Progenitor cell of endocrine pancreas (in vitro differentiated cells): ENCODE results near the gene HBEGF. TPM values are rescaled to one million over a fixed set of nuclear protein-coding genes. Genes with fewer than 3 reads are reported as not detected.

Experiments
- DNase-seq: peaks from one replicate; pipeline ENCODE4 v3.0.0; 2021; ENCODE audit warnings: low spot score; ENCODE audit not compliant: unreplicated experiment
- H3K27ac Mint-ChIP-seq: 2 replicates; pipeline ENCODE4 v1.8.0; 2021; ENCODE audit warnings: mild to moderate bottlenecking, moderate library complexity, mixed read lengths
- H3K27me3 Mint-ChIP-seq: 2 replicates; pipeline ENCODE4 v1.8.0; 2021; ENCODE audit warnings: mixed read lengths
- H3K36me3 Mint-ChIP-seq: 2 replicates; pipeline ENCODE4 v1.8.0; 2022; ENCODE audit warnings: mixed read lengths; ENCODE audit not compliant: insufficient read depth
- H3K4me1 Mint-ChIP-seq: 2 replicates; pipeline ENCODE4 v1.8.0; 2021; ENCODE audit warnings: low read depth, mixed read lengths
- H3K4me3 Mint-ChIP-seq: 2 replicates; pipeline ENCODE4 v1.8.0; 2021; ENCODE audit warnings: low read depth, mild to moderate bottlenecking, moderate library complexity, mixed read lengths
- H3K9me3 Mint-ChIP-seq: 2 replicates; pipeline ENCODE4 v1.8.0; 2021; ENCODE audit warnings: low read depth, mixed read lengths
- total RNA-seq: library from RNA; stranded (reverse); gene quantifications from 2 replicates; pipeline ENCODE4 v1.2.1, GENCODE V29; 2021
- TF ChIP-seq, protein P1 (sequence below): fragments of 200-600 bp; sonication (generic); IDR thresholded peaks from one replicate; pipeline ENCODE4 v1.5.0; 2021; ENCODE audit warnings: antibody characterized with exemption, mild to moderate bottlenecking; ENCODE audit not compliant: unreplicated experiment

HBEGF gene
- total RNA-seq, 1 donor from 2014 or later = 1.3 TPM

DNA sequence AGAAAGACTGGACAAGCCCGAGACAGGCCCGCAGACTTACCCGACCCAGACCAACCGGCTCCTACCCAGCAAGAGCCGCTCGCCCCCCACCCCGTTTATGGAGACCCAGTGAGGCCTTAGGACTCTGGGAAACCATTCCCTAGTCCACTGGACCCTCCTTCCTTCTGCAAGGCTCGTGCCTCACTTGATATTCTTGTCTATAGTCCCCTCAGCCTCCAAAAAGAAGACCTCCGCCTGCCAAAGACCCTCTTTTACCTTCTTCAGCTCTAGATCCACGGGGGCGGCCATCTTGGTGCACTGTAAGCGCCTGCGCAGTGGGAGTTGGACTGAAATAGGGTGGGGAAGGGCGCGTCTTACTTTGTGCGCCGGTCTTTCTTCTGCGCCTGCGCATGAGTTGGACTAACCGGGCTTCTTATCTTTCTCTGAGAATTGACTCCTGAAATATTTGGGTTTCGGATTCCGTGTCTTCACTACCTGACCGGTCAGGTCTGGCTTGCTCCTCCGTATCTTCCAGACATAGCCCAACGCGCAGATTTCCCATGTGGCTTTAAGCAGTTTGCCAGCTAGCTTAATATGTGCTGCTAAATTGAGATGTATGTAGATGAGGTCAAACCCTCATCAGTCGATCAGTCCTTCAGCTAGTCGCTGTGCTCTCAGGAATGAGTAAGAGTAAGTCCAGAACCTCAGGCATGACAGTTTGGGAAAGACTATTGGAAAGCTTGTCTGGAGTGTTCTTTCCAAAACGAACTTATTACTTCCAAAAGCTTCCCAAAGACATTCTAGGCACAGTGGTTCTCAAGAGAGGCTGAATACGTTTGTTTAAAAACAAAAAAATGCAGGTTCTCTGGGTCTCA, 43.4 kb downstream of the HBEGF start, which contains the start of gene PFDN1:
Gene PFDN1, minus strand, starts transcription at position 316 of the 854 bp plus-strand sequence. Its CDS starts 28 bp downstream, at position 288.
- Mint-ChIP-seq H3K27ac (peak within 1 kb of the TSS; percentile 100), H3K27me3 (no peaks in the 10 kb centered on the region), H3K9me3 (no peaks in the 10 kb centered on the region), H3K36me3 (peaks cover 11% of the 10 kb centered on the region), H3K4me1 (peaks cover 18% of the 10 kb centered on the region), H3K4me3 (peak within 1 kb of the TSS; percentile 99)
- TF ChIP-seq, protein P1, sequence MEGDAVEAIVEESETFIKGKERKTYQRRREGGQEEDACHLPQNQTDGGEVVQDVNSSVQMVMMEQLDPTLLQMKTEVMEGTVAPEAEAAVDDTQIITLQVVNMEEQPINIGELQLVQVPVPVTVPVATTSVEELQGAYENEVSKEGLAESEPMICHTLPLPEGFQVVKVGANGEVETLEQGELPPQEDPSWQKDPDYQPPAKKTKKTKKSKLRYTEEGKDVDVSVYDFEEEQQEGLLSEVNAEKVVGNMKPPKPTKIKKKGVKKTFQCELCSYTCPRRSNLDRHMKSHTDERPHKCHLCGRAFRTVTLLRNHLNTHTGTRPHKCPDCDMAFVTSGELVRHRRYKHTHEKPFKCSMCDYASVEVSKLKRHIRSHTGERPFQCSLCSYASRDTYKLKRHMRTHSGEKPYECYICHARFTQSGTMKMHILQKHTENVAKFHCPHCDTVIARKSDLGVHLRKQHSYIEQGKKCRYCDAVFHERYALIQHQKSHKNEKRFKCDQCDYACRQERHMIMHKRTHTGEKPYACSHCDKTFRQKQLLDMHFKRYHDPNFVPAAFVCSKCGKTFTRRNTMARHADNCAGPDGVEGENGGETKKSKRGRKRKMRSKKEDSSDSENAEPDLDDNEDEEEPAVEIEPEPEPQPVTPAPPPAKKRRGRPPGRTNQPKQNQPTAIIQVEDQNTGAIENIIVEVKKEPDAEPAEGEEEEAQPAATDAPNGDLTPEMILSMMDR = no peak
- DNase-seq = peak; percentile 83

DNA sequence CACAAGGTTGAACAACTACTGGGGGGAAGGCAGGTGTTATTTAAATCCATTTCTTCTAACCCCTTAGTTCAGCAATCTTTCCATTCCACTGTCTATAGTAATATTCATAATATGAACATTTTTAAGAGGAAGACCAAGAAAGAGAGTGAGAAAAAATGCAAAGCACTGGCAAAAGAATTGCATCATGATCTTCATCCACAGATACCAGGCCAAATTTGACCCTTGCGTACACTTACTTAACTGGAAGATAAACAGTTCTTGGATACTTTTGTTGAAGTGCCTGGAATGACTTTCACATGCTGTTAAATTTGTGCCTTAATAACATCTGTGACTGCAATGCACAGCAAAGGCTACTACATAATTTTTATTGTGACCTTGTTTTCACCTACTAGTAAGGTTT, 45.3 kb downstream of the HBEGF start:
- peaks cover 12% of the 10 kb centered on the region for H3K36me3 Mint-ChIP-seq
- DNase-seq = no peak
- no peaks in the 10 kb centered on the region for H3K9me3 Mint-ChIP-seq
- TF ChIP-seq, protein P1 = no peak
- H3K4me1 Mint-ChIP-seq = peaks cover 20% of the 10 kb centered on the region
- H3K27me3 Mint-ChIP-seq = no peaks in the 10 kb centered on the region
- H3K27ac Mint-ChIP-seq = no peak overlapping the region
- H3K4me3 Mint-ChIP-seq = peak overlapping the region; percentile 99

- Mint-ChIP-seq H3K36me3 (peaks cover 12% of the 10 kb centered on the region), H3K27ac (no peak overlapping the region), H3K4me1 (peaks cover 21% of the 10 kb centered on the region), H3K4me3 (no peak overlapping the region), H3K27me3 (no peaks in the 10 kb centered on the region), H3K9me3 (no peaks in the 10 kb centered on the region)
- DNase-seq = no peak
- TF ChIP-seq, protein P1 = no peak
These were observed 47.3 kb downstream of the HBEGF start for GRCh38 chr5:140299056-140299455.

- H3K4me1 Mint-ChIP-seq = peaks cover 27% of the 10 kb centered on the region
- no peaks in the 10 kb centered on the region for H3K9me3 Mint-ChIP-seq
- H3K27me3 Mint-ChIP-seq = no peaks in the 10 kb centered on the region
- H3K4me3 Mint-ChIP-seq = no peak overlapping the region
- TF ChIP-seq, protein P1 = no peak
- DNase-seq = no peak
- peaks cover 12% of the 10 kb centered on the region for H3K36me3 Mint-ChIP-seq
- peak overlapping the region; percentile 33 for H3K27ac Mint-ChIP-seq
These were observed 48.2 kb downstream of the HBEGF start for GRCh38 chr5:140298183-140298601.

- H3K27me3 Mint-ChIP-seq = no peaks in the 10 kb centered on the region
- no peaks in the 10 kb centered on the region for H3K9me3 Mint-ChIP-seq
- H3K4me3 Mint-ChIP-seq = no peak overlapping the region
- peaks cover 12% of the 10 kb centered on the region for H3K36me3 Mint-ChIP-seq
- H3K4me1 Mint-ChIP-seq = peaks cover 30% of the 10 kb centered on the region
- no peak for DNase-seq
- H3K27ac Mint-ChIP-seq = no peak overlapping the region
- TF ChIP-seq, protein P1 = no peak
These were observed 49.1 kb downstream of the HBEGF start for GRCh38 chr5:140297283-140297682.
